ENCODE measurements around the gene SIGLEC7.

Gene SIGLEC7

DNA sequence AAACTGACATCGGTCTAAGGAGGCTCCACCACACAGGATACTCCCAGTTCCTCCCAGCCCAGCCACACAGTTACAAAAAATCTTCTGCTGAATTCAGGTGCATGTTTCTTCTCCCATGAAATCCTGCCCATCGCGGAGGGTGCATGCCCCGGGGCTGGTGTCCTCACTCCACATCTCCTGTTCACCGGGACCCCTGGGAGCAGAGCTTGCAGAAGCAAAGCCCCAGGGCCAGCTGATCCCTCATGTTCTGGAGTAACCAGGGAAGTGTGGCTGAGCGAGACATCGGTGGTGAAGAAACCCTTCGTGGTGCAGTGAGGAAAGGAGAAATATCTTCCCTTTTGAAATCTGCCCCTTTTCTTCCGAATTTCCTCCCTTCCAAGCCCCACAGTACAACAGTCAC, 18.3 kb upstream of the SIGLEC7 start:
- DNase-seq (ENCODE audit: low read depth) = no peak
- H3K4me3 ChIP-seq (ENCODE audit: low read depth, low read length) = no peak overlapping the region
- TF ChIP-seq, protein P1, sequence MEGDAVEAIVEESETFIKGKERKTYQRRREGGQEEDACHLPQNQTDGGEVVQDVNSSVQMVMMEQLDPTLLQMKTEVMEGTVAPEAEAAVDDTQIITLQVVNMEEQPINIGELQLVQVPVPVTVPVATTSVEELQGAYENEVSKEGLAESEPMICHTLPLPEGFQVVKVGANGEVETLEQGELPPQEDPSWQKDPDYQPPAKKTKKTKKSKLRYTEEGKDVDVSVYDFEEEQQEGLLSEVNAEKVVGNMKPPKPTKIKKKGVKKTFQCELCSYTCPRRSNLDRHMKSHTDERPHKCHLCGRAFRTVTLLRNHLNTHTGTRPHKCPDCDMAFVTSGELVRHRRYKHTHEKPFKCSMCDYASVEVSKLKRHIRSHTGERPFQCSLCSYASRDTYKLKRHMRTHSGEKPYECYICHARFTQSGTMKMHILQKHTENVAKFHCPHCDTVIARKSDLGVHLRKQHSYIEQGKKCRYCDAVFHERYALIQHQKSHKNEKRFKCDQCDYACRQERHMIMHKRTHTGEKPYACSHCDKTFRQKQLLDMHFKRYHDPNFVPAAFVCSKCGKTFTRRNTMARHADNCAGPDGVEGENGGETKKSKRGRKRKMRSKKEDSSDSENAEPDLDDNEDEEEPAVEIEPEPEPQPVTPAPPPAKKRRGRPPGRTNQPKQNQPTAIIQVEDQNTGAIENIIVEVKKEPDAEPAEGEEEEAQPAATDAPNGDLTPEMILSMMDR (conservative IDR thresholded peaks at IDR 0.05; ENCODE audit: low read depth, low read length) = no peak

DNA sequence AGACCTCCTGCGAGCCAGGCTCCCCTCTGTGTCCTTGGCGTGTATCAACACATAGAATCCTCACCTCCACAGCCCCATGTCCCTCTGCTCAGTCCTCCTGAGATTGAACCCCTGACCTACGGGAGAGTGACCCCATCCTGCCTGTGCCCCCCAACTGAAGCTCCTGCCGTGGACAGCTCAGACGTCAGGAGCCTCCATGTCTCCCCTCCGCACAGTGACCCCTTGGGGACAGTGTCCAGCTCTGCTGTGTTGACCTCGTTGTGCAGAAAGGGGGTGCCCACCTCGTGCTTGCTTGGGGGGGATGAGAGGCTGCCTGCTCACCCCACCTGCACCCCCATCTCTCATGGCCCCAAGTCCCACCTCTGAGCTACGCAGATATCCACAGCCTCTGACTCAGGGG, 17.9 kb upstream of the SIGLEC7 start:
- no peak for DNase-seq (ENCODE audit: low read depth)
- TF ChIP-seq, protein P1 (conservative IDR thresholded peaks at IDR 0.05; ENCODE audit: low read depth, low read length) = no peak
- no peak overlapping the region for H3K4me3 ChIP-seq (ENCODE audit: low read depth, low read length)

DNA sequence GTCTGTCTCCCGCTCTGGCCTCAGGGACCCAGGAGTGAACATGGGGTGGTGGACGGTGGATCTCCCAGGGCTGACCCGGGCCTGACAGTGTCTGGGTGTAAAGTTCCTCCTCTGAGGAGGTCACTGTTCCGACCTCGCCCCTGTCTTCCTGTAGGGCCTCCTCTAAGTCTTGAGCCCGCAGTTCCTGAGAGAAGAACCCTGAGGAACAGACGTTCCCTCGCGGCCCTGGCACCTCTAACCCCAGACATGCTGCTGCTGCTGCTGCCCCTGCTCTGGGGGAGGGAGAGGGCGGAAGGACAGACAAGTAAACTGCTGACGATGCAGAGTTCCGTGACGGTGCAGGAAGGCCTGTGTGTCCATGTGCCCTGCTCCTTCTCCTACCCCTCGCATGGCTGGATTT, 17.4 kb upstream of the SIGLEC7 start, which contains the start of gene SIGLEC9:
Gene SIGLEC9 (plus strand): TSS at position 178 of the 400 bp plus-strand sequence. CDS start 69 bp downstream, at position 247.
- no peak within 1 kb of the TSS for H3K4me3 ChIP-seq (ENCODE audit: low read depth, low read length)
- TF ChIP-seq, protein P1 (conservative IDR thresholded peaks at IDR 0.05; ENCODE audit: low read depth, low read length) = no peak
- peak; percentile 41 for DNase-seq (ENCODE audit: low read depth)

DNA sequence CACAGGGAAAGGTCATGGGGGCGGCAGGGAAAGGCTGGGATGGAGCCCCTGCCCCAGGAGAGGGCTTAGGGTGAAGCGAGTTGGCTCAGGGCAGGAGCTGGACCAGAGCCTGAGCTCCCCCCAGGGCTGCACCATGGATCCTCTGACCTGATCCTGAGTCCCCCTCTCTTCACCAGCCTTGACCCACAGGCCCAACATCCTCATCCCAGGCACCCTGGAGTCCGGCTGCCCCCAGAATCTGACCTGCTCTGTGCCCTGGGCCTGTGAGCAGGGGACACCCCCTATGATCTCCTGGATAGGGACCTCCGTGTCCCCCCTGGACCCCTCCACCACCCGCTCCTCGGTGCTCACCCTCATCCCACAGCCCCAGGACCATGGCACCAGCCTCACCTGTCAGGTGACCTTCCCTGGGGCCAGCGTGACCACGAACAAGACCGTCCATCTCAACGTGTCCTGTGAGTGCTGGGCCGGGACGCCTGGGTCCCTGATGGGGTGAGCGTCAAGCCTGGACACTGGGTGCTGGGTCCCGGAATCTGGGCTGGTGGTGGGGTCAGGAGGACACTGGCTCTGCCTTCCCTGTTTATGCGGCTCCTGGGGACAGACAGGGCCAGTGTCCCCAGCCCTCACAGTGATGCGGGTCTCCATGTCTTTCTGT, 16.6 kb upstream of the SIGLEC7 start:
- DNase-seq (ENCODE audit: low read depth) = no peak
- TF ChIP-seq, protein P1 (conservative IDR thresholded peaks at IDR 0.05; ENCODE audit: low read depth, low read length) = no peak
- H3K4me3 ChIP-seq (ENCODE audit: low read depth, low read length) = no peak overlapping the region

DNA sequence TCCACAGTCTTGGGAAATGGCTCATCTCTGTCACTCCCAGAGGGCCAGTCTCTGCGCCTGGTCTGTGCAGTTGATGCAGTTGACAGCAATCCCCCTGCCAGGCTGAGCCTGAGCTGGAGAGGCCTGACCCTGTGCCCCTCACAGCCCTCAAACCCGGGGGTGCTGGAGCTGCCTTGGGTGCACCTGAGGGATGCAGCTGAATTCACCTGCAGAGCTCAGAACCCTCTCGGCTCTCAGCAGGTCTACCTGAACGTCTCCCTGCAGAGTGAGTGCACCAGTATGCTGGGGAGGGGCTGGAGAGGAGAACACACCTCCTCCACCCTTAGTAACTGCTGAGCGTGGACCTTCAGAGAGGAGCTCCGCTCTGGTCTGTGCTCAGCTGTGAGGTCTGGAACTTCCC, 15.1 kb upstream of the SIGLEC7 start:
- H3K4me3 ChIP-seq (ENCODE audit: low read depth, low read length) = no peak overlapping the region
- DNase-seq (ENCODE audit: low read depth) = no peak
- TF ChIP-seq, protein P1 (conservative IDR thresholded peaks at IDR 0.05; ENCODE audit: low read depth, low read length) = no peak

DNA sequence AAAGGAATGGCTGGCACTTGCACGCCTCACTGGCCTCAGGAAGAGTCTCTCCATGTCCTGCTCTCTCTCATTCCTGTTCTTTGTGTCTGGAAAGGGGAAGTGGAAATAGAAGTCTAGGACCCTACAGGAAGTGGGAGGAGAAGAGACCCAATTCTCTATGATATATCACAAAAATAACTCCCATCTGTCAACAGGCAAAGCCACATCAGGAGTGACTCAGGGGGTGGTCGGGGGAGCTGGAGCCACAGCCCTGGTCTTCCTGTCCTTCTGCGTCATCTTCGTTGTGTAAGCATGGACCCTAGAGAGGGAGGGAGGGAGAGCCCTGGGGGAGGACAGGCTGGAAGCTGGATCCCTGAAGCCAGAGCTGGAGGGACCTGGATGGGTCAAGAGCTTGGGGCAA, 14.3 kb upstream of the SIGLEC7 start:
- H3K4me3 ChIP-seq (ENCODE audit: low read depth, low read length) = no peak overlapping the region
- DNase-seq (ENCODE audit: low read depth) = peak; percentile 69
- TF ChIP-seq, protein P1 (conservative IDR thresholded peaks at IDR 0.05; ENCODE audit: low read depth, low read length) = no peak

DNA sequence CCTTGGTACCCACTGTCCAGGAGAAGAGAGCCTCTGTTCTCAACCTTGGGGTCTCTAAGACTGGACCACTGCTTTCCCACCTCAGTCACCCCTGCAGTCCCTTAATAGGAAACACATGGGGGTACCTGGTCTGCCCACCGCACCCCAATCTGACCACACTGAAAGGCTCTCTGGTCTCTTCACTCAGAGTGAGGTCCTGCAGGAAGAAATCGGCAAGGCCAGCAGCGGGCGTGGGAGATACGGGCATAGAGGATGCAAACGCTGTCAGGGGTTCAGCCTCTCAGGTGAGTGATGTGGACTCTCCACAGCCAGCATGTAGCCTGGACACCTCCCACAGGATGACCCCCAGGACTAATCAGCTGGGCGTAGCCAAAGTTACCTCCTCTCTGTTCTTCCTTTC, 13.9 kb upstream of the SIGLEC7 start:
- DNase-seq (ENCODE audit: low read depth) = no peak
- no peak overlapping the region for H3K4me3 ChIP-seq (ENCODE audit: low read depth, low read length)
- TF ChIP-seq, protein P1 (conservative IDR thresholded peaks at IDR 0.05; ENCODE audit: low read depth, low read length) = no peak
